OCI-LY3 (cell line): ENCODE data around the gene KAT6B.

Source experiments
- H2AFZ ChIP-seq: fragments of 200-600, 300-600 bp; shearing (Covaris generic); 2 replicates; pipeline ENCODE4 v1.6.0; 2014; ENCODE audit warnings: antibody characterized with exemption, low read depth, low read length
- H3K27ac ChIP-seq: fragments of 200-600, 300-600 bp; sonication (generic); 2 replicates; pipeline ENCODE4 v1.5.1; 2014; ENCODE audit warnings: mild to moderate bottlenecking, low read length, moderate library complexity, mixed read lengths
- H3K27me3 ChIP-seq: fragments of 200-600, 300-600 bp; sonication (generic); 2 replicates; pipeline ENCODE4 v1.6.1; 2014; ENCODE audit warnings: low read depth, low read length, mixed read lengths
- H3K36me3 ChIP-seq: fragments of 200-600, 300-600 bp; sonication (generic); replicated peaks from 2 replicates; pipeline ENCODE3; 2014; ENCODE audit warnings: low read depth, low read length, mixed read lengths
- H3K4me1 ChIP-seq: fragments of 300-600, 200-600 bp; sonication (generic); 2 replicates; pipeline ENCODE4 v1.6.1; 2014; ENCODE audit warnings: low read length, mixed read lengths
- H3K4me2 ChIP-seq: fragments of 200-600, 300-600 bp; sonication (generic); 2 replicates; pipeline ENCODE4 v1.6.1; 2014; ENCODE audit warnings: low read length, mixed read lengths
- H3K4me3 ChIP-seq: fragments of 300-600, 200-600 bp; sonication (generic); 2 replicates; pipeline ENCODE4 v1.5.1; 2014; ENCODE audit warnings: antibody characterized with exemption, mild to moderate bottlenecking, low read length, moderate library complexity
- H3K79me2 ChIP-seq: fragments of 300-600, 200-600 bp; shearing (Covaris generic); 2 replicates; pipeline ENCODE4 v1.6.1; 2014; ENCODE audit warnings: mild to moderate bottlenecking, low read length, mixed read lengths
- H3K9ac ChIP-seq: fragments of 300-600, 200-600 bp; shearing (Covaris generic); 2 replicates; pipeline ENCODE4 v1.6.0; 2014; ENCODE audit warnings: mild to moderate bottlenecking, low read length, moderate library complexity
- H3K9me3 ChIP-seq: fragments of 200-600, 300-600 bp; shearing (Covaris generic); 2 replicates; pipeline ENCODE4 v1.6.1; 2014; ENCODE audit warnings: low read length, mixed read lengths; ENCODE audit not compliant: insufficient read depth
- H4K20me1 ChIP-seq: fragments of 200-600, 300-600 bp; sonication (generic); 2 replicates; pipeline ENCODE4 v1.6.1; 2016; ENCODE audit warnings: low read length, mixed read lengths; ENCODE audit not compliant: insufficient read depth
- EZH2phosphoT487 ChIP-seq: fragments of 200-600 bp; shearing (Covaris generic); IDR thresholded peaks from 2 replicates; pipeline ENCODE4 v1.6.1; 2018; ENCODE audit warnings: antibody characterized with exemption, mixed run types, low read depth
- TF ChIP-seq, protein P1 (sequence below): fragments of 200-600, 300-600 bp; sonication (generic); IDR thresholded peaks from 2 replicates; pipeline ENCODE4 v1.5.1; 2014; ENCODE audit warnings: antibody characterized with exemption, low read length, low read depth

KAT6B gene

GRCh38 chr10:74988054-74988775, 161.8 kb downstream of the KAT6B start:
- Histone ChIP-seq H3K4me2 (no peak overlapping the region), H3K27ac (no peak overlapping the region)

GRCh38 chr10:74988832-74989561, 162.6 kb downstream of the KAT6B start:
- peaks cover 2% of the 10 kb centered on the region for H3K36me3 ChIP-seq
- H3K4me2 ChIP-seq, result no peak overlapping the region
- H2AFZ ChIP-seq, result no peak overlapping the region
- no peaks in the 10 kb centered on the region for H3K79me2 ChIP-seq
- H3K4me1 ChIP-seq, result peaks cover 7% of the 10 kb centered on the region
- no peak overlapping the region for H3K4me3 ChIP-seq
- H3K27me3 ChIP-seq, result no peaks in the 10 kb centered on the region
- no peak overlapping the region for H3K27ac ChIP-seq
- no peaks in the 10 kb centered on the region for H3K9me3 ChIP-seq
- H4K20me1 ChIP-seq, result no peaks in the 10 kb centered on the region
- no peak overlapping the region for H3K9ac ChIP-seq
- TF ChIP-seq EZH2phosphoT487, result no peak
- TF ChIP-seq, protein P1, sequence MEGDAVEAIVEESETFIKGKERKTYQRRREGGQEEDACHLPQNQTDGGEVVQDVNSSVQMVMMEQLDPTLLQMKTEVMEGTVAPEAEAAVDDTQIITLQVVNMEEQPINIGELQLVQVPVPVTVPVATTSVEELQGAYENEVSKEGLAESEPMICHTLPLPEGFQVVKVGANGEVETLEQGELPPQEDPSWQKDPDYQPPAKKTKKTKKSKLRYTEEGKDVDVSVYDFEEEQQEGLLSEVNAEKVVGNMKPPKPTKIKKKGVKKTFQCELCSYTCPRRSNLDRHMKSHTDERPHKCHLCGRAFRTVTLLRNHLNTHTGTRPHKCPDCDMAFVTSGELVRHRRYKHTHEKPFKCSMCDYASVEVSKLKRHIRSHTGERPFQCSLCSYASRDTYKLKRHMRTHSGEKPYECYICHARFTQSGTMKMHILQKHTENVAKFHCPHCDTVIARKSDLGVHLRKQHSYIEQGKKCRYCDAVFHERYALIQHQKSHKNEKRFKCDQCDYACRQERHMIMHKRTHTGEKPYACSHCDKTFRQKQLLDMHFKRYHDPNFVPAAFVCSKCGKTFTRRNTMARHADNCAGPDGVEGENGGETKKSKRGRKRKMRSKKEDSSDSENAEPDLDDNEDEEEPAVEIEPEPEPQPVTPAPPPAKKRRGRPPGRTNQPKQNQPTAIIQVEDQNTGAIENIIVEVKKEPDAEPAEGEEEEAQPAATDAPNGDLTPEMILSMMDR, result no peak

More at GRCh38 chr10:74988054-74988775, 161.8 kb downstream of the KAT6B start:
- H3K79me2 ChIP-seq, result no peaks in the 10 kb centered on the region
- no peak overlapping the region for H3K9ac ChIP-seq
- no peak overlapping the region for H3K4me3 ChIP-seq
- H4K20me1 ChIP-seq, result no peaks in the 10 kb centered on the region
- no peaks in the 10 kb centered on the region for H3K9me3 ChIP-seq
- H3K4me1 ChIP-seq, result peaks cover 15% of the 10 kb centered on the region
- TF ChIP-seq EZH2phosphoT487, result no peak
- TF ChIP-seq, protein P1, result no peak
- no peak overlapping the region for H2AFZ ChIP-seq
- peaks cover 3% of the 10 kb centered on the region for H3K36me3 ChIP-seq
- no peaks in the 10 kb centered on the region for H3K27me3 ChIP-seq

- no peak overlapping the region for H3K4me3 ChIP-seq
- no peaks in the 10 kb centered on the region for H3K9me3 ChIP-seq
- H3K36me3 ChIP-seq, result no peaks in the 10 kb centered on the region
- TF ChIP-seq, protein P1, result peak; percentile 38
- no peak for TF ChIP-seq EZH2phosphoT487
- H3K9ac ChIP-seq, result no peak overlapping the region
- H3K4me1 ChIP-seq, result peaks cover 13% of the 10 kb centered on the region
- H3K27me3 ChIP-seq, result no peaks in the 10 kb centered on the region
- H3K79me2 ChIP-seq, result no peaks in the 10 kb centered on the region
- H2AFZ ChIP-seq, result no peak overlapping the region
- no peak overlapping the region for H3K27ac ChIP-seq
- H4K20me1 ChIP-seq, result no peaks in the 10 kb centered on the region
- H3K4me2 ChIP-seq, result no peak overlapping the region
These were observed 165.0 kb downstream of the KAT6B start for GRCh38 chr10:74991435-74991834.

DNA sequence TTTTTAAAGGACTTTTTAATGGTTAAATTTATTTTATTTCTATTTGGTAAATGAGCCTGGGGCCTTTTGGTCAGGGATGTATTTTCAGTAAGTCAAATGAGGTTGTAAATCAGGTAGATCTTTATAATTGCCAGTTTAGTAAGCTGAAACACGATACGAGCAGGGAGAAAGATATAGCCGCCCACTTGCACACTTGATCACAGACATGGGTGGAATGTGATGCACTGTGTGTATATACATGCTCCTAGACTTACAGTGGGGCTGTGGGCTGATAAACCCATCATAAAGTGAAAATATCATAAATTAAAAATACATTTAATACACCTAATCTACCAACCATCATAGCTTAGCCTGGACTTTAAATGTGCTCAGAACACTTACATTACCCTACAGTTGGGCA, 165.7 kb downstream of the KAT6B start:
- Histone ChIP-seq H3K79me2 (no peaks in the 10 kb centered on the region), H4K20me1 (no peaks in the 10 kb centered on the region), H3K36me3 (no peaks in the 10 kb centered on the region), H3K9ac (no peak overlapping the region), H2AFZ (no peak overlapping the region), H3K4me2 (no peak overlapping the region), H3K4me1 (peaks cover 13% of the 10 kb centered on the region), H3K27ac (no peak overlapping the region), H3K27me3 (no peaks in the 10 kb centered on the region), H3K4me3 (no peak overlapping the region), H3K9me3 (no peaks in the 10 kb centered on the region)
- no peak for TF ChIP-seq EZH2phosphoT487
- TF ChIP-seq, protein P1, result no peak
